ENCODE results near the gene DNAH17.

DNAH17 gene

GRCh38 chr17:78491236-78492115 lies 85.7 kb downstream of the DNAH17 start:
- DNase-seq = no peak

DNA sequence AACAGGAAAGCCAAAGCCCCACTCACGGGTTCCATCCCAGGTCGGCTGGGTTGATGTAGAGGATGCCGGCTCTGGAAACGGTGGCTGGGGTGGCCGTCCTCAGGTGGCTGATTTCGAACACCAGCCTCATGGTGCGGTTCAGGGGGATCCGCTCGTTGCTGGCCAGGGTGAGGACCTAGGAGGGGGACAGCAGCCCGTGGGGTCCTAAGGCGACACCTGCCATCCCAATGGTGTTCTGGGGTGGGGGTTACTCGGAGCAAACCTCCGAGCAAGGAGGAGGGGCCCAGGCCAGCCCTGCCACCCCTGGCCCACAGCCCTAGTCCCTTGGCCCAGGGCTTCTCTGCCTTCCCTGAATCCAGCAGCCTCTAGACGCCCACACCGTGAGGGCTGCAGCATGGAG lies 86.5 kb downstream of the DNAH17 start:
- DNase-seq = no peak

DNA sequence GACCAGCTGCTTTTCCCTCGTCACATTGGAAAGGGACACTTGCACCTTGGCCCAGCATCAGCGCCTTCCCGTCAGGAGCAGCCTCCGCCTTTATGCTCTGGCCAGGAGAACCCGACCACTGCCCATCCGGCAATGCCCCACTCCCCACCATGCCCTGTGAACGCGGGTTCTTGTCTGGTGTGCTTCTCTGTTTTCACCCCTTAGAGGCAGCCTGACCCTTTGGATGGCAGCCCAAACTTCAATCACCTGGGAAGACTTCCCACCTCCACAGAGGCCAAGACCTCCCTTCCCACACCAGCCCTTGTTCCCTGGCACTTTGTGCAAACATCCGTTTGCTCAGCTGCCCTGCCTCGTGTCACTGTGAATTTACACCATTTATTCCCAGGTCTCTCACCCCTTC lies 87.0 kb downstream of the DNAH17 start:
- no peak for DNase-seq

DNA sequence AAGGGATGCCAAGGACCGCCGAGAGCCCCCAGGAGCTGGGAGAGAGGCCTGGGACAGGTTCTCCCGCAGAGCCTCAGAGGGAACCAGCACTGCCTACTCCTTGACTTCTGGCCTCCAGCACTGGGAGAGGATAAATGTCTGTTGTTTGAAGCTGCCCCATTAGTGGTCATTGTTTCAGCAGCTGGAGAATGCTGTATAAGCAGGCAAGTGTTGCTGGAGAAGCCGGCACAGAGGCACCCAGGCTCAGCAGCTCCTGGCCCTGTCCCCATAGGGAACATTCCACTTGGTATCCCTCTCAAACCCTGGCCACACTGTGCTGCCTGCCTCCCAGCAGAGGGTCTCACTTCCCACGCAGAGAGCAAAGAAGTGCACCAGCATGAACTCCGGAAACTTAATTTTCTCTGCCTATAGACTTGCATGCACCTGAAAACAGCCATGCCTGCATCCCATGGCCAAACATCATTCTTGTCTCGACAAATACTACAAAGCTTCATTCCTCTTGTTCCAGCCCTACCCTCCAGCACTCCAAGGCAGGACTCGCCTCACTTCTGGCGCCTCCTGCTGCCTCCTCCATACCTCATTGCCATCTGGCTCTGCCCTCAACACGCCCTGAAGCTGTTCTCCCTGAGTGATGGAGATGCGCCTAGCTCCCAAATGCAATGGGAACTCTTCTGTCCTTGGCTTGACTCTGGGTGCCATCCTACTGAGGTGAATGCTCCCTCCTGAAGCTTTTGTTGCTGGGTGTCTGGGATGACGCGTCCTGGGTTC lies 88.1 kb downstream of the DNAH17 start:
- DNase-seq = no peak

GRCh38 chr17:78488156-78488555 lies 89.0 kb downstream of the DNAH17 start:
- no peak for DNase-seq

GRCh38 chr17:78486946-78487680 lies 90.1 kb downstream of the DNAH17 start:
- no peak for DNase-seq

GRCh38 chr17:78486228-78486802 lies 90.9 kb downstream of the DNAH17 start:
- no peak for DNase-seq

DNA sequence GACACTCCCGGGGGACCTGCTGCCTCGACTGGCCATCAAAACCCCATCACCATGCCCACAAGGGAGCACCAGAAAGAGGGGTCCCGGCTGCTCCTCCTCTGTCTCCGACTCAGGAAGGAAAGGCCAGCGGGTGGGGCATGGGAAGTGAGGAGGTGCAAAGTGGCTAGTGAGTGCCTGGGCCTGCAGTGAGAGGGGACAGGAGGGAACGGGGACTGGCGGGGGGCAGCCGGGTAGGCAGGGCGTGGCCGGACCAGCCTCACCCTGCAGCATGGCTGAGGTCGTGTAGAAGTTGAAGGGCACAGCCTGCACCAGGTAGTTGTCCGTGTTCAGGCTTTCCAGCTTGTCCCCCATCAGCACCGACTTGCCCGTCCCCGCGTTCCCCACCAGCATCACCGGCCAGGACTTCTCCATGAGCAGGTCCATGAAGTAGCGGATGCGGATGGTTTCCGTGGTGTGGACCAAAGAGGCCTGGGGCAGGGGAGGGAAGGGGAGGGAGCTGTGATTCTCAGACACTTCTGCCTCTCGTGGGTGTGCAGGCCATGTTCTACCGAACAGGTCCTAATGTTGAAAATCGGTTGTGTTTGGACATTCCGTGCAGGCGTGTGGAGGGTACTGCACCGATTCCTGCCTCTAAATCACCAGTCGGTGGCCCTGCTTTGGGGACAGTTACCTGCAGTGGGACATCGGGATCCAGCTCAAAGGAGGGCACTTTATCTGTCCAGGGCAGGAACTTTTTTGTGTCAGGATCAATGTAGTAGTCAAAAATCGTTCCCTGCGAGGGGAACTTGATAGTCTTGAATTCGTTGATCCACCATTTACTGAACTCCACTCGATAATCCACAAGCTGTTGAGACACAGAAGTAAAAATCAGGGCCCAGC lies 91.7 kb downstream of the DNAH17 start:
- DNase-seq = no peak

GRCh38 chr17:78484271-78485246 lies 92.6 kb downstream of the DNAH17 start:
- peak; percentile 35 to 79 (median 60) for DNase-seq

- no peak for DNase-seq
Measured at GRCh38 chr17:78479369-78479768, 97.8 kb downstream of the DNAH17 start.

- DNase-seq = no peak
Measured at GRCh38 chr17:78478757-78479297, 98.4 kb downstream of the DNAH17 start.

DNA sequence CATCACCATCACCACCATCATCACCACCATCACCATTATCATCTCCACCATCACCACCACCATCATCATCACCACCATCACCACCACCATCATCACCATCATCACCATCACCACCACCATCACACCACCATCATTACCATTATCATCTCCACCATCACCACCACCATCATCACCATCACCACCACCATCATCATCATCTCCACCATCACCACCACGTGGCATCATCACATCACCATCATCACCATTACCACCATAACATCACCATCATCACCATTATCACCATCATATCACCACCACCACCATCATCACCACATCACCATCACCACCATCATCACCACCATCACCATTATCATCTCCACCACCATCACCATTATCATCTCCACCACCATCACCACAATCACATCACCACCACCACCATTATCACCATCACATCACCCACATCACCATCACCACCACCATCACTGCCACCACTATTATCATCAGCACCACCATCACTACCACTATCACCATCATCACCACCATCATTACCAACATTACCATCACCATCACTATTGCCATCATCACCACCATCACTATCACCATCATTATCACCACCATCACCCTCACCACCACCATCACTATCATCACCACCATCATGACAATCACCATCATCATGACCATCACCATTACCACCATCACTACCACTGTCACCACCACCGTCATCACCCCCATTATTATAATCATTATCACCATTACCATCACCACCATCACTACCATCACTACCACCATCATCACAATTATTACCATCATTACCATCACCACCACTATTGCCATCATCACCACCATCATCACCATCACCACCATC lies 99.1 kb downstream of the DNAH17 start:
- DNase-seq = no peak

- no peak for DNase-seq
Measured at GRCh38 chr17:78476973-78477372, 100.2 kb downstream of the DNAH17 start.

GRCh38 chr17:78476149-78476548 lies 101.0 kb downstream of the DNAH17 start:
- no peak for DNase-seq

DNA sequence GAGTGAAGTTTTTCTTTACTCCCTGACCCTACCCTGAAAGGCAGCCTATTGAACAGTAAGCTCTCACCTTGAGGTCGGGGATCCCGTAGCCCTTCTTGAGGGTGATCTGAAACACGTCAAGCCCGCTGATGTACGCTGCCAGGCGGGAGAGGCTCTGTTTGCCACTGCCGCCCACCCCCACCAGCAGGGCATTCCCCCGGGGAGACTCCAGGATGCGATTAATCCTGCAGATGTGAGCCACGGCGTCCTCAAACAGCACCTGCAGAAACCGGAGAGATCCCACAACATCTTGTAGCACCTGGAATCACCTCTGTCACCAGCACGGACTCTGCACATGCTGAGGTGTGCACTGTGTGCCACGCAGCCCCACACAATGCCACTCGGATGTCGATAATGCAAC lies 102.0 kb downstream of the DNAH17 start:
- DNase-seq = no peak

GRCh38 chr17:78474614-78475146 lies 102.5 kb downstream of the DNAH17 start:
- DNase-seq = no peak

DNA sequence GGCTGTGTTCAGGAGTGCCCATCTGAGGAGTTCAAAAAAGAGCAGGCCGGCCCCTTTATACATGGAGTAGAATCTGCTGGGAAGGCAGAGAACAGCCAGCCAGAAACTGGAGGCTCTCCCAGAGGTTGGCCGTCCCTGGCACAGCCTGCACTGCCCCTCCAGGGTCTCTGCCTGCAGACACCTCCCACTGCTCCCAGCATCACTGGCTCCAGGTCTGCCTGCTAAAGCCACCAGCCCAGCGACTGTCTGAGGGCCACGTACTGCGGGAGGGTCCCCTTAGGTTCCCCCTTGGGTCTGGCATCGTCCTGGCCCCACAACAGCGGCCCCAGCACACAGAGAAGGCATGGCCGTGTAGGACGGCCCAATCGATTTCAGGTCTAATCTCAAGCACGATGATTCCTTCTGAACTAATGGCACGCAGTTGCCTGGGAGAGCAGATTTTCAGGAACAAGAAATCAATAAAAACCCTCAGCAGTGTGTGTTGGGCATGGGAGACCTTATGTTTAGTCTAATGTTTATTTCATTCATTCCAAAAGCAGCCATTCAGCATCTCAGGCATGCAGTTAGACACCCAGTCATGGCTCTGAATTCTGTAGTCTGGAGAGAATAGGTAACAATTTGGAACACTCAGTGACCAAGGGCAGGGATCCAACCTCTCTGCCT lies 103.1 kb downstream of the DNAH17 start:
- DNase-seq = no peak

DNA sequence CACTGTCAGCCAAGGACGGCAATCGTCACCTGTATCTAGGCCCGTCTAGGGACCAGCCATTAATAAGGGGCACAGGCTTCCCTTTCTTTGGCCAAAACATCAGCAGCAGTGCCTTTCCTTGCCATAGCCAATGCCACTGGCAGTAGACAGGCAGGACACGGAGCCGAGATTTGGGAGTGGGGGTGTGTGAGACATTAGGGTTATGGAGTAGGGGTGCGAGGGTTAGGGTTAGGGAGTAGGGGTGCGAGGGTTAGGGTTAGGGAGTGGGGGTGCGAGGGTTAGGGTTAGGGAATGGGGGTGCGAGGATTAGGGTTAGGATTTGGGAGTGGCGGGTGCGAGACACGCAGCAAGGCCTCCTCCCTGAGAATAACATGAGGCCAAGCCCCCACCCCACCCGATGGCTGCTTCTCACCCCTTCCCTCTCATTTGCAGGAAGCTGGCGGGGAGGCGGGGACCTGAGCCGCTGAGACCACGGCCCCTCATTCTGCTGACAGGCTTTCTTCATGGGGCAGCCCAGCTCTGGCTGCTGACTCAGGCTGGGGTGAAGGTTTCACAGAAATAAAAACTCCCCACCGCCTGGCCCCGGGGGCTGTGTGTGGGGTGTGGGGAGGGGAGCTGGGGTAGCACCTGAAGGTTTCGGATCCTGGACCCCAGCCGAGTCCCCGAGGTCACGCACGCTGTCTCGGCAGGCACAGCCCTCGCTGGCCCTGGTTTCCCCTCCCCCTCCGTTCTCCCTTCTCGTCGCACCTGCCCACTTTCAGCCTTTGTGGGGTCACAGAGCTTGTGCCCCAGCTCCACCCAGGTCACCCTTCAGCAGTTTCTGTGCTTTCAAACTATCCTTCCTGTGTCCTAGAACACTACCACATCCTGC lies 104.9 kb downstream of the DNAH17 start:
- DNase-seq = no peak
